H1 (cell line): ENCODE measurements around the gene EGLN3.

Experiments used
- CHD1 ChIP-seq: IDR thresholded peaks from 2 replicates; pipeline ENCODE4 v1.6.1; 2012; ENCODE audit warnings: low read depth, low read length, improper control_type of control experiment
- GTF2F1 ChIP-seq: IDR thresholded peaks from 2 replicates; pipeline ENCODE4 v1.6.1; 2012; ENCODE audit warnings: low read depth, low read length, improper control_type of control experiment, borderline replicate concordance
- POLR2A ChIP-seq, 2 experiments: IDR thresholded peaks; 1 replicate in 1 of 2; 2 replicates in 1 of 2; pipeline ENCODE4 v1.6.1; 2011; ENCODE audit warnings: low read depth in 2 of 2, low read length in 2 of 2, mild to moderate bottlenecking in 2 of 2; ENCODE audit errors: control extremely low read depth in 1 of 2
- RBBP5 ChIP-seq: IDR thresholded peaks from 2 replicates; pipeline ENCODE4 v1.7.1; 2012; ENCODE audit warnings: low read depth, mild to moderate bottlenecking, inconsistent platforms, low read length, moderate library complexity, borderline replicate concordance
- SP2 ChIP-seq: IDR thresholded peaks from 2 replicates; pipeline ENCODE4 v1.6.1; 2012; ENCODE audit warnings: mild to moderate bottlenecking, low read length, inconsistent platforms
- SRF ChIP-seq: IDR thresholded peaks from 2 replicates; pipeline ENCODE4 v1.6.1; 2011; ENCODE audit warnings: mild to moderate bottlenecking, low read depth, low read length, moderate library complexity
- SUZ12 ChIP-seq: fragments of 200-600 bp; sonication (generic); IDR thresholded peaks from 2 replicates; pipeline ENCODE4 v1.6.1; 2012; ENCODE audit warnings: mild to moderate bottlenecking, inconsistent platforms, low read length, moderate library complexity, mixed read lengths
- TCF12 ChIP-seq: IDR thresholded peaks from 2 replicates; pipeline ENCODE4 v1.6.1; 2011; ENCODE audit warnings: low read depth, mild to moderate bottlenecking, low read length
- TF ChIP-seq, protein P1 (sequence below), 3 experiments: IDR thresholded peaks; 1 replicate in 2 of 3; 2 replicates in 1 of 3; pipeline versions ENCODE4 v1.5.1 to v1.6.1; 2011; ENCODE audit warnings: low read length in 3 of 3, mild to moderate bottlenecking in 3 of 3, inconsistent platforms in 2 of 3, low read depth in 1 of 3, moderate library complexity in 1 of 3; ENCODE audit not compliant: insufficient read depth in 1 of 3; ENCODE audit errors: control extremely low read depth in 1 of 3
- TF ChIP-seq, protein P2 (sequence below): IDR thresholded peaks from 2 replicates; pipeline ENCODE4 v1.6.1; 2012; ENCODE audit warnings: low read length, inconsistent platforms

DNA sequence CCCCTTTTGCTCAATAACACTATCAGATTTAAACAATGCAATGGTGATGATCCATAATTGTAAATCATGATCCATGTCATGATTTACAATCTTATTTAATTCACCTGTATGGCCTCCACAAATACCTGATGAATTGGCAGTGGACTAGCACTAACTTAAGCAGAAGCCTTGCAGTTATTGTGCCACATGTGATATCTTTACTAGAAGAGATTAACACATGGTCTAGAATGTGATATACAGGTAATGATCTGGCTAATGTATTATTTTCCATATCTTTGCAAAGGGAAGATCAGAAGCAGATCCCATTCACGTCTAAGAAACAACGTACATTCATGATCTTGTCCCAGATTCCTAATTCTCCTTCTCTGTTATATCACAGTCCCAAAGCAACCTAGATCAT is 66.0 kb downstream of the EGLN3 start:
- TF ChIP-seq SP2, result no peak
- TF ChIP-seq RBBP5, result no peak
- TF ChIP-seq, protein P1, sequence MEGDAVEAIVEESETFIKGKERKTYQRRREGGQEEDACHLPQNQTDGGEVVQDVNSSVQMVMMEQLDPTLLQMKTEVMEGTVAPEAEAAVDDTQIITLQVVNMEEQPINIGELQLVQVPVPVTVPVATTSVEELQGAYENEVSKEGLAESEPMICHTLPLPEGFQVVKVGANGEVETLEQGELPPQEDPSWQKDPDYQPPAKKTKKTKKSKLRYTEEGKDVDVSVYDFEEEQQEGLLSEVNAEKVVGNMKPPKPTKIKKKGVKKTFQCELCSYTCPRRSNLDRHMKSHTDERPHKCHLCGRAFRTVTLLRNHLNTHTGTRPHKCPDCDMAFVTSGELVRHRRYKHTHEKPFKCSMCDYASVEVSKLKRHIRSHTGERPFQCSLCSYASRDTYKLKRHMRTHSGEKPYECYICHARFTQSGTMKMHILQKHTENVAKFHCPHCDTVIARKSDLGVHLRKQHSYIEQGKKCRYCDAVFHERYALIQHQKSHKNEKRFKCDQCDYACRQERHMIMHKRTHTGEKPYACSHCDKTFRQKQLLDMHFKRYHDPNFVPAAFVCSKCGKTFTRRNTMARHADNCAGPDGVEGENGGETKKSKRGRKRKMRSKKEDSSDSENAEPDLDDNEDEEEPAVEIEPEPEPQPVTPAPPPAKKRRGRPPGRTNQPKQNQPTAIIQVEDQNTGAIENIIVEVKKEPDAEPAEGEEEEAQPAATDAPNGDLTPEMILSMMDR (IDR thresholded peaks at IDR 0.05; ENCODE audit: control extremely low read depth in 1 of 3, insufficient read depth in 1 of 3, low read depth in 1 of 3, low read length in 3 of 3), result no peak
- TF ChIP-seq TCF12, result no peak
- no peak for TF ChIP-seq SUZ12
- TF ChIP-seq POLR2A (IDR thresholded peaks at IDR 0.05; ENCODE audit: control extremely low read depth in 1 of 2, low read depth in 2 of 2, low read length in 2 of 2), result no peak
- no peak for TF ChIP-seq GTF2F1
- TF ChIP-seq SRF, result no peak
- no peak for TF ChIP-seq CHD1
- TF ChIP-seq, protein P2, sequence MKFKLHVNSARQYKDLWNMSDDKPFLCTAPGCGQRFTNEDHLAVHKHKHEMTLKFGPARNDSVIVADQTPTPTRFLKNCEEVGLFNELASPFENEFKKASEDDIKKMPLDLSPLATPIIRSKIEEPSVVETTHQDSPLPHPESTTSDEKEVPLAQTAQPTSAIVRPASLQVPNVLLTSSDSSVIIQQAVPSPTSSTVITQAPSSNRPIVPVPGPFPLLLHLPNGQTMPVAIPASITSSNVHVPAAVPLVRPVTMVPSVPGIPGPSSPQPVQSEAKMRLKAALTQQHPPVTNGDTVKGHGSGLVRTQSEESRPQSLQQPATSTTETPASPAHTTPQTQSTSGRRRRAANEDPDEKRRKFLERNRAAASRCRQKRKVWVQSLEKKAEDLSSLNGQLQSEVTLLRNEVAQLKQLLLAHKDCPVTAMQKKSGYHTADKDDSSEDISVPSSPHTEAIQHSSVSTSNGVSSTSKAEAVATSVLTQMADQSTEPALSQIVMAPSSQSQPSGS, result no peak
